Measurements from ENCODE around the gene ARHGAP28.

DNA sequence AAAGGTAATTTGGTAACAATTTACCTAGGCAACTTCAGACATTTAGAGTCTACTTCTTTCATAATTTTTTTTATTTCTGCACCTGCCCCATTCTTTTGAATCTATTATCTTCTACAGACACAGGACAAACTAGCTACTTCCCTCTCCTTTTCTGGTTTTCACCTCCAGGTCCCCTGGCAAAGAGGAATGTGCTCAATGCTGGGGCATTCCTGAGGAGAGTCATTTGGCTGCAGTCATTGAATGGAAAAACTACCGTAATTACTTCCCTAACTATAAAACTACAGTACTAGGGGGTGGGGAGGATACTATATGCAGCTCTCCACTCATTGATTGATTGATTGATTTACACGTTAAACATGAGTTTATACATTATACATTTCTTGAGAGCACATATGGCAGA is 11.2 kb upstream of the ARHGAP28 start:
- TF ChIP-seq, protein P1, sequence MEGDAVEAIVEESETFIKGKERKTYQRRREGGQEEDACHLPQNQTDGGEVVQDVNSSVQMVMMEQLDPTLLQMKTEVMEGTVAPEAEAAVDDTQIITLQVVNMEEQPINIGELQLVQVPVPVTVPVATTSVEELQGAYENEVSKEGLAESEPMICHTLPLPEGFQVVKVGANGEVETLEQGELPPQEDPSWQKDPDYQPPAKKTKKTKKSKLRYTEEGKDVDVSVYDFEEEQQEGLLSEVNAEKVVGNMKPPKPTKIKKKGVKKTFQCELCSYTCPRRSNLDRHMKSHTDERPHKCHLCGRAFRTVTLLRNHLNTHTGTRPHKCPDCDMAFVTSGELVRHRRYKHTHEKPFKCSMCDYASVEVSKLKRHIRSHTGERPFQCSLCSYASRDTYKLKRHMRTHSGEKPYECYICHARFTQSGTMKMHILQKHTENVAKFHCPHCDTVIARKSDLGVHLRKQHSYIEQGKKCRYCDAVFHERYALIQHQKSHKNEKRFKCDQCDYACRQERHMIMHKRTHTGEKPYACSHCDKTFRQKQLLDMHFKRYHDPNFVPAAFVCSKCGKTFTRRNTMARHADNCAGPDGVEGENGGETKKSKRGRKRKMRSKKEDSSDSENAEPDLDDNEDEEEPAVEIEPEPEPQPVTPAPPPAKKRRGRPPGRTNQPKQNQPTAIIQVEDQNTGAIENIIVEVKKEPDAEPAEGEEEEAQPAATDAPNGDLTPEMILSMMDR (IDR thresholded peaks at IDR 0.05), result no peak
- no peak for TF ChIP-seq POLR2A (IDR thresholded peaks at IDR 0.05; ENCODE audit: low read depth)
